Gastrocnemius medialis (tissue), 4 donors: ENCODE measurements around the gene TRIM29. TPM values are rescaled to one million over a fixed set of nuclear protein-coding genes. Genes with fewer than 3 reads are reported as not detected.

Experiments used
- ATAC-seq, 2 donors: fragments of 150-250 bp; one replicate each; pipeline ENCODE4 v1.9.1; 2016
- DNase-seq, 2 donors: peaks; one replicate each; pipeline ENCODE4 v3.0.0-alpha.2; 2019
- H3K27ac ChIP-seq, 4 donors: fragments of 200-600 bp; sonication (generic); 1 replicate in 1 of 4; 2 replicates in 3 of 4; pipeline ENCODE4 v1.5.1; 2016 to 2018; ENCODE audit warnings: mild to moderate bottlenecking in 2 of 4, moderate library complexity in 1 of 4
- H3K27me3 ChIP-seq, 3 donors: fragments of 200-600 bp; sonication (generic) in 2 of 3; 1 replicate in 1 of 3; 2 replicates in 2 of 3; pipeline versions ENCODE4 v1.5.1 to v1.6.0; 2016 to 2019; ENCODE audit warnings: mild to moderate bottlenecking in 1 of 3, moderate library complexity in 1 of 3
- H3K36me3 ChIP-seq, 2 donors: fragments of 200-600 bp; sonication (generic) in 1 of 2; one replicate each; pipeline ENCODE4 v1.5.1; 2017 to 2018
- H3K4me1 ChIP-seq, 2 donors: fragments of 200-600 bp; sonication (generic) in 1 of 2; one replicate each; pipeline ENCODE4 v1.5.1; 2016 to 2017; ENCODE audit warnings: mild to moderate bottlenecking in 2 of 2
- H3K4me3 ChIP-seq, 4 donors: fragments of 200-600 bp; sonication (generic) in 3 of 4; 1 replicate in 1 of 4; 2 replicates in 3 of 4; pipeline ENCODE4 v1.5.1; 2016 to 2019; ENCODE audit warnings: mild to moderate bottlenecking in 2 of 4
- H3K9me3 ChIP-seq, 3 donors: fragments of 200-600 bp; sonication (generic) in 2 of 3; 1 replicate in 1 of 3; 2 replicates in 2 of 3; pipeline ENCODE4 v1.5.1; 2016 to 2019
- POLR2A ChIP-seq, 2 donors: fragments of 450-650 bp; IDR thresholded peaks; one replicate each; pipeline ENCODE4 v1.6.1; 2017; ENCODE audit warnings: antibody characterized with exemption in 2 of 2, mild to moderate bottlenecking in 2 of 2, moderate library complexity in 2 of 2
- in situ Hi-C, 4 donors: fragments of 200-750 bp; cut with MboI; loops; one replicate each; pipeline versions ENCODE4 v1.15.0 to v1.8.0; 2017; ENCODE audit warnings: low sequenced_read_pairs in 4 of 4
- intact Hi-C: fragments of 100-400 bp; cut with DNase I; formaldehyde crosslinking; loops from one replicate; pipeline ENCODE4 v1.15.1; 2023; ENCODE audit warnings: low total_unique reads
- total RNA-seq, 4 donors: library from RNA; depleted of rRNA; stranded (reverse); fragments of >200 nt; gene quantifications; one replicate each; pipeline versions ENCODE4 v1.1.0 to v1.2.3, GENCODE V29; 2016
- TF ChIP-seq, protein P1 (sequence below), 5 experiments: fragments of 450-650 bp in 3 of 5; fragments of 200-600 bp in 2 of 5; sonication (generic) in 2 of 5; IDR thresholded peaks in 4 of 5; conservative IDR thresholded peaks in 1 of 5; 1 replicate in 4 of 5; 2 replicates in 1 of 5; pipeline ENCODE4 v1.5.1; 2016 to 2019; ENCODE audit warnings: antibody characterized with exemption in 5 of 5, mild to moderate bottlenecking in 3 of 5, moderate library complexity in 3 of 5

The TRIM29 gene
- total RNA-seq, 4 donors from 2014 or later: 0.65 to 2.9 (median 0.95) TPM; not detected in 1

DNA sequence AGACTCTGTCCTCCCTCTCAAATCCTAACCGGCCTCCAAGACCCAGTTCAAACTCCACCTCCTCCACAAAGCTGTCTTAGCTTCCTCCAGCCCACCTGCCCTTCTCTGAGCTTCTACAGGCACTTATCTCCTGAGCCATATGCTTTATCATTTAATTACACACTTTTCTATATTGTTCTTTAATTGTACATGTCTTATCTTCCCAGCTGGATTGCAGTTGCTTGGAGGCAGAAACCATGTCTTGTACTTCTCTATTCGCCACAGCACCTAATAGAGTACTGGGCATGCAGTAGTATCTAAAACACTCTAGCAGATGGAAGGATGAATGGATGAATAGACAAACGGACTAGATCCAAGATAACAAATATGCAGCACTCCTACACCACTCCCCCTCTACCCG is 11.3 kb downstream of the TRIM29 start:
- Histone ChIP-seq H3K27me3 (no peaks in the 10 kb centered on the region), H3K9me3 (no peaks in the 10 kb centered on the region), H3K4me3 (no peak overlapping the region), H3K27ac (no peak overlapping the region), H3K36me3 (no peaks in the 10 kb centered on the region), H3K4me1 (no peaks in the 10 kb centered on the region)
- no peak for TF ChIP-seq POLR2A (IDR thresholded peaks at IDR 0.05)
- TF ChIP-seq, protein P1, sequence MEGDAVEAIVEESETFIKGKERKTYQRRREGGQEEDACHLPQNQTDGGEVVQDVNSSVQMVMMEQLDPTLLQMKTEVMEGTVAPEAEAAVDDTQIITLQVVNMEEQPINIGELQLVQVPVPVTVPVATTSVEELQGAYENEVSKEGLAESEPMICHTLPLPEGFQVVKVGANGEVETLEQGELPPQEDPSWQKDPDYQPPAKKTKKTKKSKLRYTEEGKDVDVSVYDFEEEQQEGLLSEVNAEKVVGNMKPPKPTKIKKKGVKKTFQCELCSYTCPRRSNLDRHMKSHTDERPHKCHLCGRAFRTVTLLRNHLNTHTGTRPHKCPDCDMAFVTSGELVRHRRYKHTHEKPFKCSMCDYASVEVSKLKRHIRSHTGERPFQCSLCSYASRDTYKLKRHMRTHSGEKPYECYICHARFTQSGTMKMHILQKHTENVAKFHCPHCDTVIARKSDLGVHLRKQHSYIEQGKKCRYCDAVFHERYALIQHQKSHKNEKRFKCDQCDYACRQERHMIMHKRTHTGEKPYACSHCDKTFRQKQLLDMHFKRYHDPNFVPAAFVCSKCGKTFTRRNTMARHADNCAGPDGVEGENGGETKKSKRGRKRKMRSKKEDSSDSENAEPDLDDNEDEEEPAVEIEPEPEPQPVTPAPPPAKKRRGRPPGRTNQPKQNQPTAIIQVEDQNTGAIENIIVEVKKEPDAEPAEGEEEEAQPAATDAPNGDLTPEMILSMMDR (IDR thresholded peaks at IDR 0.05 in 4 of 5, conservative IDR thresholded peaks at IDR 0.05 in 1 of 5): no peak
- DNase-seq (no peak), ATAC-seq (no peak)
- intact Hi-C loops (no loop called here), in situ Hi-C loops (no loop called here)

DNA sequence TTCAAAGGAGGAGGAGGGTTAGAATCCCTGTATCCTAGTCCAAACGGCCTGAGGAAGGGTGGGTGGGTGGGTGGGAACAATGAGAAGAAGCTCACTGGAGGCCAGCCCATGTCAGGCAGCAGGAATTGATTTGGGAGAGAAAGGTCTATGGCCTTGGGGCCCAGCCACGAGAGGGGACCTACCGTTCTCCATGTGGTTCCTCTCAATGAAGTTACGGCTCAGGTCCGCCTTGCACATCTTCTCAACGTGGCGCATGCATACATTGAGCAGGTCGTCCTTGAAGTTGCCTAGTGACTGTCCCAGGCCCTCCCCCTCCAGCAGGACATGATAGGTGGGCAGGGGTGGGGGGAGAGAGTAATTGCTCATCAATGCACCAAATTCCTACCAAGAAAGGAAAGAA is 12.4 kb downstream of the TRIM29 start:
- no peak overlapping the region for H3K27ac ChIP-seq
- H3K9me3 ChIP-seq: no peaks in the 10 kb centered on the region
- intact Hi-C loops (no loop called here), in situ Hi-C loops (no loop called here)
- no peaks in the 10 kb centered on the region for H3K27me3 ChIP-seq
- H3K4me1 ChIP-seq: no peaks in the 10 kb centered on the region
- DNase-seq (no peak), ATAC-seq (no peak)
- TF ChIP-seq POLR2A (IDR thresholded peaks at IDR 0.05): no peak
- TF ChIP-seq, protein P1 (IDR thresholded peaks at IDR 0.05 in 4 of 5, conservative IDR thresholded peaks at IDR 0.05 in 1 of 5): no peak
- no peaks in the 10 kb centered on the region for H3K36me3 ChIP-seq
- no peak overlapping the region for H3K4me3 ChIP-seq

DNA sequence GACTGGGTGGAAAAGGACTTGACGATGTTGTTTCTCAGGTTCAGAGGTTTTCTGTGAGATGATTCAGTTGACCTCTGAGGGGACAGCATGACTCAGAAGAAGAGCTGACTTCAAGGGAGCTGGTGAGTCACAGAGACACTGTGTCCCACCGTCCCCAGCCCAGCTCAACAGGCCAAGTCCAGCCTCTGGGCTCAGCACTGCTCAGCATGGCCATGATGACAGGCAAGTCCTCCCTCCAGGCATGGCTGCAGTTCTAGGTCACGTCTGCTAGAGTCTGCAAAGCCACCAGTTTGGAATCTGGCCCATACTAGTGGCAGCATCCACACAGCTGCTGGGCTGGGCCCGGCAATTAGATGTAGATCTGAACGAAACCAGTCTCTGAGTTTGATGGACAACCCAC is 12.9 kb downstream of the TRIM29 start:
- intact Hi-C loops (no loop called here), in situ Hi-C loops (no loop called here)
- Histone ChIP-seq H3K27me3 (no peaks in the 10 kb centered on the region), H3K4me3 (no peak overlapping the region), H3K27ac (no peak overlapping the region), H3K4me1 (no peaks in the 10 kb centered on the region), H3K9me3 (no peaks in the 10 kb centered on the region), H3K36me3 (no peaks in the 10 kb centered on the region)
- DNase-seq (peak in 1 of 2 donors; percentile 64), ATAC-seq (peak; percentile 61 to 67)
- TF ChIP-seq, protein P1 (IDR thresholded peaks at IDR 0.05 in 4 of 5, conservative IDR thresholded peaks at IDR 0.05 in 1 of 5): no peak
- TF ChIP-seq POLR2A (IDR thresholded peaks at IDR 0.05): no peak

DNA sequence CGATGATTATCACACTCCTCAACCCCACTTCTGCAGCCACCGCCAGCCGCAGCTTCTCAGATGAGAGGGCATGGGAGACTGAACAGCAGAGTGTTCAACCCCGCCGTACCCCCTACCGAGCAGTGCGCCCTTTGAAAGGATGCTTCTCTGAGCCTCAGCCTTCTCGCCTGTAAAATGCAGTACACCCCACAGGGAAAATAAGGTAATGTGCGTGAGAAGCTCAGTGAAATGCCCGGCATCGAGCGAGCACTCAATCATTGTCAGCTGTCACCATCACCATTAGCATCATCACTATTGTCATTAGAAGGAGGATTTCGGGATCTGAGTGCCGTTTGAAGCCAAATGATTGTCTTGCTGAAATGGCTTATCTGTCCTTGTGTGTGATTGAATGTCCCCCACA is 13.6 kb downstream of the TRIM29 start:
- TF ChIP-seq, protein P1 (IDR thresholded peaks at IDR 0.05 in 4 of 5, conservative IDR thresholded peaks at IDR 0.05 in 1 of 5): no peak
- TF ChIP-seq POLR2A (IDR thresholded peaks at IDR 0.05): no peak
- H3K9me3 ChIP-seq: no peaks in the 10 kb centered on the region
- no peak for ATAC-seq
- H3K27ac ChIP-seq: no peak overlapping the region
- H3K27me3 ChIP-seq: no peaks in the 10 kb centered on the region
- no peak for DNase-seq
- in situ Hi-C loops (loop anchor here in 3 of 4 donors (25.0 kb wide), 1 partner anchor 637 kb away; no protein-coding TSS in a partner anchor), intact Hi-C loops (no loop called here)
- H3K36me3 ChIP-seq: no peaks in the 10 kb centered on the region
- H3K4me3 ChIP-seq: no peak overlapping the region
- H3K4me1 ChIP-seq: no peaks in the 10 kb centered on the region

DNA sequence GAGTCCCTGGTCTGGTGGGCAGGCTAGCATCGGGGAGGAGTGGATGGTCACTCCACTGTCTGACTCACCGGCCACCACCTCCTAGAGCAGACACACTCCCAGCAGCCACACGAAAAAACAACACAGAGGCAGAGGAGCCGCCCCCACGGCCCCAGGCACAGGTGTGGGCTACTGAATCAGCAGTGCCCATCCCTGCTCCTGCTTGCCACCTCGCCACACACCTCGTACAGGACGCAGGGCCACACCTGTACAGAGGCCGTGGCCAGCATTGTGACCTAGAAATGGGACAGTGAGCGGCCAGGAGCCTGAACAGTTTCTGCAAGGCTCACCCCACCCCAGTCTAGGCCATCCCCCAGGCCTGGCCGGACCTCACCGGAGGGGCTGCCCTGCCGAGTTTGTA is 14.0 kb downstream of the TRIM29 start:
- no peaks in the 10 kb centered on the region for H3K27me3 ChIP-seq
- no peaks in the 10 kb centered on the region for H3K9me3 ChIP-seq
- no peaks in the 10 kb centered on the region for H3K4me1 ChIP-seq
- DNase-seq (no peak), ATAC-seq (no peak)
- intact Hi-C loops (no loop called here), in situ Hi-C loops (loop anchor here in 3 of 4 donors (25.0 kb wide), 1 partner anchor 637 kb away; no protein-coding TSS in a partner anchor)
- H3K4me3 ChIP-seq: no peak overlapping the region
- no peak overlapping the region for H3K27ac ChIP-seq
- TF ChIP-seq, protein P1 (IDR thresholded peaks at IDR 0.05 in 4 of 5, conservative IDR thresholded peaks at IDR 0.05 in 1 of 5): no peak
- H3K36me3 ChIP-seq: no peaks in the 10 kb centered on the region
